Measurements from ENCODE around the gene UBL3. TPM values are rescaled to one million over a fixed set of nuclear protein-coding genes. Genes with fewer than 3 reads are reported as not detected.

The UBL3 gene
- total and polyA plus RNA-seq, 3 donors from 2014 or later = 35.0 to 42.4 (median 41.6) TPM

- H3K4me1 ChIP-seq = no peaks in the 10 kb centered on the region
- no peaks in the 10 kb centered on the region for H3K9me3 ChIP-seq
- intact Hi-C loops (cut with DNase I; ENCODE audit: low total_unique reads) = no loop called here
- H3K27ac ChIP-seq = no peak overlapping the region
- H3K36me3 ChIP-seq (ENCODE audit: low read depth, missing control alignments) = no peaks in the 10 kb centered on the region
- H3K27me3 ChIP-seq = no peaks in the 10 kb centered on the region
- TF ChIP-seq CTCF (IDR thresholded peaks at IDR 0.05) = no peak
- TF ChIP-seq POLR2A (IDR thresholded peaks at IDR 0.05) = no peak
- DNase-seq = no peak
- no peak overlapping the region for H3K4me3 ChIP-seq
- WGBS, 2 donors = 81 to 89% methylated on average over 4 of the region's 4 CpGs
Observed at GRCh38 chr13:29752175-29752574, 98.2 kb downstream of the UBL3 start.

- Histone ChIP-seq H3K36me3 (ENCODE audit: low read depth, missing control alignments) (no peaks in the 10 kb centered on the region), H3K4me1 (peaks cover 4% of the 10 kb centered on the region), H3K27ac (no peak overlapping the region), H3K27me3 (no peaks in the 10 kb centered on the region), H3K4me3 (no peak overlapping the region), H3K9me3 (no peaks in the 10 kb centered on the region)
- DNase-seq = no peak
- intact Hi-C loops (cut with DNase I; ENCODE audit: low total_unique reads) = no loop called here
- TF ChIP-seq POLR2A (IDR thresholded peaks at IDR 0.05) = no peak
- no peak for TF ChIP-seq CTCF (IDR thresholded peaks at IDR 0.05)
- WGBS, 2 donors = 63 to 75% methylated on average over 5 of the region's 5 CpGs
Observed at GRCh38 chr13:29750183-29750530, 100.3 kb downstream of the UBL3 start.

GRCh38 chr13:29749401-29750182 lies 100.8 kb downstream of the UBL3 start:
- Histone ChIP-seq H3K9me3 (no peaks in the 10 kb centered on the region), H3K27me3 (no peaks in the 10 kb centered on the region), H3K27ac (no peak overlapping the region), H3K4me1 (peaks cover 4% of the 10 kb centered on the region), H3K4me3 (no peak overlapping the region), H3K36me3 (ENCODE audit: low read depth, missing control alignments) (no peaks in the 10 kb centered on the region)
- intact Hi-C loops (cut with DNase I; ENCODE audit: low total_unique reads) = no loop called here
- no peak for DNase-seq
- TF ChIP-seq POLR2A (IDR thresholded peaks at IDR 0.05) (no peak), CTCF (IDR thresholded peaks at IDR 0.05) (no peak)
- WGBS, 2 donors = 72 to 77% methylated on average over 6 of the region's 6 CpGs

GRCh38 chr13:29748097-29748496 lies 102.3 kb downstream of the UBL3 start:
- no peak overlapping the region for H3K27ac ChIP-seq
- H3K9me3 ChIP-seq = no peaks in the 10 kb centered on the region
- H3K4me3 ChIP-seq = no peak overlapping the region
- H3K36me3 ChIP-seq (ENCODE audit: low read depth, missing control alignments) = no peaks in the 10 kb centered on the region
- no peak for TF ChIP-seq CTCF (IDR thresholded peaks at IDR 0.05)
- no peak for TF ChIP-seq POLR2A (IDR thresholded peaks at IDR 0.05)
- H3K4me1 ChIP-seq = peaks cover 4% of the 10 kb centered on the region
- no peaks in the 10 kb centered on the region for H3K27me3 ChIP-seq
- WGBS, 2 donors = 81 to 89% methylated on average over 3 of the region's 3 CpGs
- DNase-seq = no peak
- intact Hi-C loops (cut with DNase I; ENCODE audit: low total_unique reads) = no loop called here

GRCh38 chr13:29746148-29746677 lies 104.2 kb downstream of the UBL3 start:
- intact Hi-C loops (cut with DNase I; ENCODE audit: low total_unique reads) = no loop called here
- 47 to 53% methylated on average over 6 of the region's 6 CpGs for WGBS, 2 donors
- H3K4me3 ChIP-seq = no peak overlapping the region

More at GRCh38 chr13:29746148-29746677, 104.2 kb downstream of the UBL3 start:
- H3K9me3 ChIP-seq = no peaks in the 10 kb centered on the region
- TF ChIP-seq POLR2A (IDR thresholded peaks at IDR 0.05) (no peak), CTCF (IDR thresholded peaks at IDR 0.05) (no peak)
- H3K36me3 ChIP-seq (ENCODE audit: low read depth, missing control alignments) = no peaks in the 10 kb centered on the region
- no peak overlapping the region for H3K27ac ChIP-seq
- DNase-seq = no peak
- H3K4me1 ChIP-seq = peaks cover 4% of the 10 kb centered on the region
- H3K27me3 ChIP-seq = no peaks in the 10 kb centered on the region
